ENCODE measurements around the gene GPANK1.

DNA sequence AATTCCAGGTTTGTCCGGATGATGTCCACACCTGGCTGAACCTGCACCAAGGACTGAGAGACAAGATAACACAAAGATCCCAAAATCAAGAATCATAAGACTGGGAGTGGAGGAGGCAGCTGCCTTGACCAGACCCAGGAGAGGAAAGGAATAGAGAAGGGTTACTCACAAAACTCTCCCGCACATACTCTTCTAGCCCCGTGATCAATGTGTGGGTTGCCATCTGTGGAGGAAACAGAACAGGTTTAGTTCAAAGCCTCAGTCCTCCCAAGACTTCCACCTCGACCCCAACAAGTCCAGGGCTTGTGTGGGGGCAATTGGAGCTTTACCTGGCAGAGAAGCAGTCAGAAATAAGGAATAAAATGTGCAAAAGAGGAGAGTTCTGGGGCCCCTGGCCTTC is 23.4 kb downstream of the GPANK1 start:
- TF ChIP-seq SMARCA5 (IDR thresholded peaks at IDR 0.05) (no peak), LARP7 (IDR thresholded peaks at IDR 0.05) (no peak), JUND (IDR thresholded peaks at IDR 0.05; ENCODE audit: low read depth, low read length) (no peak), POLR2A (IDR thresholded peaks at IDR 0.05; ENCODE audit: low read depth, low read length) (no peak), MEF2B (IDR thresholded peaks at IDR 0.05; ENCODE audit: partially characterized antibody, poor library complexity, severe bottlenecking) (no peak)
- TF ChIP-seq, protein P1, sequence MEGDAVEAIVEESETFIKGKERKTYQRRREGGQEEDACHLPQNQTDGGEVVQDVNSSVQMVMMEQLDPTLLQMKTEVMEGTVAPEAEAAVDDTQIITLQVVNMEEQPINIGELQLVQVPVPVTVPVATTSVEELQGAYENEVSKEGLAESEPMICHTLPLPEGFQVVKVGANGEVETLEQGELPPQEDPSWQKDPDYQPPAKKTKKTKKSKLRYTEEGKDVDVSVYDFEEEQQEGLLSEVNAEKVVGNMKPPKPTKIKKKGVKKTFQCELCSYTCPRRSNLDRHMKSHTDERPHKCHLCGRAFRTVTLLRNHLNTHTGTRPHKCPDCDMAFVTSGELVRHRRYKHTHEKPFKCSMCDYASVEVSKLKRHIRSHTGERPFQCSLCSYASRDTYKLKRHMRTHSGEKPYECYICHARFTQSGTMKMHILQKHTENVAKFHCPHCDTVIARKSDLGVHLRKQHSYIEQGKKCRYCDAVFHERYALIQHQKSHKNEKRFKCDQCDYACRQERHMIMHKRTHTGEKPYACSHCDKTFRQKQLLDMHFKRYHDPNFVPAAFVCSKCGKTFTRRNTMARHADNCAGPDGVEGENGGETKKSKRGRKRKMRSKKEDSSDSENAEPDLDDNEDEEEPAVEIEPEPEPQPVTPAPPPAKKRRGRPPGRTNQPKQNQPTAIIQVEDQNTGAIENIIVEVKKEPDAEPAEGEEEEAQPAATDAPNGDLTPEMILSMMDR (IDR thresholded peaks at IDR 0.05 in 2 of 3, conservative IDR thresholded peaks at IDR 0.05 in 1 of 3; ENCODE audit: control insufficient read depth in 2 of 3, extremely low read depth in 1 of 3, insufficient read depth in 1 of 3, low read depth in 3 of 3, low read length in 3 of 3), result no peak

Measured in GM12878 (cell line).